WERI-Rb-1 (cell line): ENCODE measurements around the gene MEGF8.

ENCODE experiments used
- DNase-seq: peaks from one replicate; pipeline ENCODE4 v3.0.0-alpha.2; 2020
- H3K27ac ChIP-seq: fragments of 250-450 bp; sonication (Bioruptor Pico); 2 replicates; pipeline ENCODE4 v1.5.1; 2020; ENCODE audit warnings: mild to moderate bottlenecking, moderate library complexity
- H3K27me3 ChIP-seq: fragments of 250-450 bp; sonication (Bioruptor Pico); 2 replicates; pipeline ENCODE4 v1.5.1; 2021; ENCODE audit warnings: mild to moderate bottlenecking, low read depth, moderate library complexity; ENCODE audit not compliant: insufficient read depth, severe bottlenecking
- H3K36me3 ChIP-seq: fragments of 250-450 bp; sonication (Bioruptor Pico); 2 replicates; pipeline ENCODE4 v1.5.1; 2020; ENCODE audit warnings: mild to moderate bottlenecking, moderate library complexity
- H3K4me3 ChIP-seq: 2 replicates; pipeline ENCODE4 v1.5.1; 2011; ENCODE audit warnings: low read depth, mild to moderate bottlenecking, control low read depth, low read length
- H3K9me3 ChIP-seq: fragments of 250-450 bp; sonication (Bioruptor Pico); 2 replicates; pipeline ENCODE4 v1.5.1; 2021; ENCODE audit warnings: mild to moderate bottlenecking, moderate library complexity; ENCODE audit not compliant: severe bottlenecking
- CTCF ChIP-seq: IDR thresholded peaks from 2 replicates; pipeline ENCODE4 v1.5.1; 2011; ENCODE audit warnings: low read depth, mild to moderate bottlenecking, control low read depth, inconsistent platforms, low read length

Gene MEGF8

DNA sequence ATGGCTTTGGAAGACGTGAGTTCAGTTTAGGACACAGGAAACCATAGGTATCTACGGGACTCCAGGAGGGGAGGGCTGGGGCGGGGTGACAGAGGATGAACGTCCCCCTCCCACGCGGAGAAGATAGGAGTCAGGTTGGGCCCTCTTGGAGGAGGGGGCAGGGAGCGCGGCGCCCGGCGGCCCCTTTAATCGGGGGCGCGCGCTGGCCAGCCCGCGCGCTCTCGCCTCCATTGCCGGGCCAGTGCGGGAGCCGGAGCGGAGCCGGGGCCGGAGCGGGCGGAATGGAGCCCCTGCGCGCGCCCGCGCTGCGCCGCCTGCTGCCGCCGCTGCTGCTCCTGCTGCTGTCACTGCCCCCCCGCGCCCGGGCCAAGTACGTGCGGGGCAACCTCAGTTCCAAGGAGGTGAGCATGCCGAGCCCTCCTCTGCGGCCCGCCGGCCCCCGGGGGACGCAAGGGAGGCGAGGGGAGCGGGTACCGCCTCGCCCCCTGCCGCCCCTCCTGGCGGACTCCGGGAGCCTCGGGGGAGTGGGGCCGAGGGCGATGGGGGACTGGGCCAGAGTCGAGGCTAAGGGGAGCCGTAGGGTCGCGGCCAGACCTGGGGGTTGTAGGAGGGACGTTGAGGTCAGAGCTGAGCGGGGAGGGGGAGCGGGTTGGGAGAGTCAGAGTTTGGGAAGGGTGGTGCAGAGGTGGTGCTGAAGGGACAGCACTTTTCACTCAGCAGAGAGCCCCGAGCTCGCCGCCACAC is 12.2 kb upstream of the MEGF8 start, which contains the start of gene TMEM145:
TSS of gene TMEM145 (plus strand) at position 214 of the 744 bp plus-strand sequence. CDS start at position 282, 68 bp downstream.
- TF ChIP-seq CTCF = peak; percentile 29; the same call in 1 of the 2 replicates
- H3K4me3 ChIP-seq = peak within 1 kb of the TSS; percentile 84
- H3K9me3 ChIP-seq = no peaks in the 10 kb centered on the region
- H3K27me3 ChIP-seq = no peaks in the 10 kb centered on the region
- peak; percentile 83 for DNase-seq
- peaks cover 4% of the 10 kb centered on the region for H3K36me3 ChIP-seq
- H3K27ac ChIP-seq = peak within 1 kb of the TSS; percentile 67

- peak overlapping the region; percentile 67 for H3K27ac ChIP-seq
- no peaks in the 10 kb centered on the region for H3K9me3 ChIP-seq
- TF ChIP-seq CTCF = no peak
- peaks cover 4% of the 10 kb centered on the region for H3K36me3 ChIP-seq
- H3K4me3 ChIP-seq = peak overlapping the region; percentile 84
- DNase-seq = no peak
- no peaks in the 10 kb centered on the region for H3K27me3 ChIP-seq
Observed at GRCh38 chr19:42313840-42314755, 11.3 kb upstream of the MEGF8 start.

DNA sequence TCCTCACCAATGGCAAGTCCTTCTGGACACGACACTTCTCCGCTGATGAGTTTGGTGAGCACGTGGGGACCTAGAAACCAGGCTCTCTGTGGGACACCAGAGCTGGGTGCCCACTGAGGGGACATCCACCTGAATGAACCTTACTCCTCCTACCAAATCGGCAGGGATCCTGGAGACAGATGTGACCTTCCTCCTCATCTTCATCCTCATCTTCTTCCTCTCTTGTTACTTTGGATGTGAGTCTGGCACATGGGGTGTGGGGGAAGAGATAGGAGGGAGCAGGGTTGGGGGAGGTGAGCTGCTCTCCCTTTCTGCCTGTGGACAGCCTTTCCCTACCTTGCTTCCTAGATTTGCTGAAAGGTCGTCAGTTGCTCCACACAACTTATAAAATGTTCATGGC is 10.4 kb upstream of the MEGF8 start:
- TF ChIP-seq CTCF = no peak
- H3K4me3 ChIP-seq = no peak overlapping the region
- DNase-seq = no peak

GRCh38 chr19:42316223-42317211 is 8.9 kb upstream of the MEGF8 start:
- Histone ChIP-seq H3K27me3 (no peaks in the 10 kb centered on the region), H3K4me3 (no peak overlapping the region), H3K36me3 (peaks cover 4% of the 10 kb centered on the region), H3K27ac (no peak overlapping the region), H3K9me3 (no peaks in the 10 kb centered on the region)
- no peak for DNase-seq
- no peak for TF ChIP-seq CTCF

More for the DNA sequence above, 10.4 kb upstream of the MEGF8 start:
- Histone ChIP-seq H3K36me3 (peaks cover 4% of the 10 kb centered on the region), H3K27me3 (no peaks in the 10 kb centered on the region), H3K9me3 (no peaks in the 10 kb centered on the region), H3K27ac (no peak overlapping the region)

- H3K27ac ChIP-seq = no peak overlapping the region
Observed at GRCh38 chr19:42317535-42317934, 7.9 kb upstream of the MEGF8 start.

More at GRCh38 chr19:42317535-42317934, 7.9 kb upstream of the MEGF8 start:
- TF ChIP-seq CTCF = no peak
- DNase-seq = no peak
- H3K36me3 ChIP-seq = peaks cover 4% of the 10 kb centered on the region
- H3K9me3 ChIP-seq = no peaks in the 10 kb centered on the region
- no peaks in the 10 kb centered on the region for H3K27me3 ChIP-seq
- H3K4me3 ChIP-seq = no peak overlapping the region
